ENCODE data around the gene CNBD2. TPM values are rescaled to one million over a fixed set of nuclear protein-coding genes. Genes with fewer than 3 reads are reported as not detected.

CNBD2 gene
- 5.5 TPM for polyA plus RNA-seq
- long read RNA-seq, donor 1, partial matches to known transcripts = 0 of 1 reads
- long read RNA-seq, donor 1, other reads (novel, unspliced or antisense) = 0 of 1 reads
- long read RNA-seq, donor 2, partial matches to known transcripts = 0 of 2 reads
- long read RNA-seq, donor 2, other reads (novel, unspliced or antisense) = 0 of 2 reads
- long read RNA-seq, donor 3, transcript CNBD2-206 (1 exons, 662 nt) = major isoform, 6 of 6 reads
- long read RNA-seq, donor 3, partial matches to known transcripts = 0 of 6 reads
- long read RNA-seq, donor 3, other reads (novel, unspliced or antisense) = 0 of 6 reads
- long read RNA-seq, donor 4 = 0 reads
- long read RNA-seq, donor 5 = 0 reads
- long read RNA-seq, donor 6, partial matches to known transcripts = 0 of 3 reads
- long read RNA-seq, donor 6, other reads (novel, unspliced or antisense) = 0 of 3 reads
- long read RNA-seq, donor 7, partial matches to known transcripts = 0 of 2 reads
- long read RNA-seq, donor 7, other reads (novel, unspliced or antisense) = 0 of 2 reads
- long read RNA-seq, donor 8, partial matches to known transcripts = 0 of 3 reads
- long read RNA-seq, donor 8, other reads (novel, unspliced or antisense) = 0 of 3 reads
- long read RNA-seq, donor 9, transcript CNBD2-206 (1 exons, 662 nt) = major isoform, 7 of 7 reads
- long read RNA-seq, donor 9, partial matches to known transcripts = 0 of 7 reads
- long read RNA-seq, donor 9, other reads (novel, unspliced or antisense) = 0 of 7 reads
- long read RNA-seq, donor 10, transcript CNBD2-206 (1 exons, 662 nt) = major isoform, 7 of 7 reads
- long read RNA-seq, donor 10, partial matches to known transcripts = 0 of 7 reads
- long read RNA-seq, donor 10, other reads (novel, unspliced or antisense) = 0 of 7 reads
- long read RNA-seq, donor 11, transcript CNBD2-206 (1 exons, 662 nt) = major isoform, 6 of 6 reads
- long read RNA-seq, donor 11, partial matches to known transcripts = 0 of 6 reads
- long read RNA-seq, donor 11, other reads (novel, unspliced or antisense) = 0 of 6 reads

GRCh38 chr20:35967979-35968640 lies at the start of gene CNBD2:
TSS of gene CNBD2 (plus strand) at chr20:35968590. CDS start at chr20:35968763, 173 bp downstream.
- WGBS (ENCODE audit: insufficient coverage, low lambda C conversion rate) = 100% methylated on average over 2 of the region's 3 CpGs

GRCh38 chr20:35920523-35920922 lies 47.9 kb upstream of the CNBD2 start:
- no peaks in the 10 kb centered on the region for H3K4me1 ChIP-seq (ENCODE audit: control insufficient read depth, insufficient read depth, low read length)
- H3K36me3 ChIP-seq (ENCODE audit: control insufficient read depth, insufficient read depth, low read length) = peaks cover 52% of the 10 kb centered on the region
- no peak for DNase-seq
- H3K4me3 ChIP-seq (ENCODE audit: low read length) = no peak overlapping the region
- WGBS (ENCODE audit: insufficient coverage, low lambda C conversion rate) = no CpG with 5 or more reads among the region's 3 CpGs
- H3K27me3 ChIP-seq (ENCODE audit: control insufficient read depth, insufficient read depth, low read length) = no peaks in the 10 kb centered on the region
- no peaks in the 10 kb centered on the region for H3K9me3 ChIP-seq (ENCODE audit: control insufficient read depth, low read depth, low read length)
- no peak overlapping the region for H3K27ac ChIP-seq (ENCODE audit: low read length)

More at GRCh38 chr20:35967979-35968640, at the start of gene CNBD2:
- Histone ChIP-seq H3K4me3 (ENCODE audit: low read length) (no peak within 1 kb of the TSS), H3K9me3 (ENCODE audit: control insufficient read depth, low read depth, low read length) (no peaks in the 10 kb centered on the region), H3K36me3 (ENCODE audit: control insufficient read depth, insufficient read depth, low read length) (no peaks in the 10 kb centered on the region), H3K4me1 (ENCODE audit: control insufficient read depth, insufficient read depth, low read length) (peaks cover 3% of the 10 kb centered on the region), H3K27me3 (ENCODE audit: control insufficient read depth, insufficient read depth, low read length) (no peaks in the 10 kb centered on the region), H3K27ac (ENCODE audit: low read length) (no peak within 1 kb of the TSS)
- DNase-seq = no peak

GRCh38 chr20:35929301-35929700 lies 39.1 kb upstream of the CNBD2 start:
- no CpG with 5 or more reads among the region's 2 CpGs for WGBS (ENCODE audit: insufficient coverage, low lambda C conversion rate)
- no peak for DNase-seq
- no peak overlapping the region for H3K27ac ChIP-seq (ENCODE audit: low read length)
- no peaks in the 10 kb centered on the region for H3K4me1 ChIP-seq (ENCODE audit: control insufficient read depth, insufficient read depth, low read length)
- H3K36me3 ChIP-seq (ENCODE audit: control insufficient read depth, insufficient read depth, low read length) = peaks cover 51% of the 10 kb centered on the region
- no peaks in the 10 kb centered on the region for H3K27me3 ChIP-seq (ENCODE audit: control insufficient read depth, insufficient read depth, low read length)
- H3K4me3 ChIP-seq (ENCODE audit: low read length) = no peak overlapping the region
- no peaks in the 10 kb centered on the region for H3K9me3 ChIP-seq (ENCODE audit: control insufficient read depth, low read depth, low read length)

GRCh38 chr20:35934050-35934449 lies 34.3 kb upstream of the CNBD2 start:
- DNase-seq = no peak
- H3K4me3 ChIP-seq (ENCODE audit: low read length) = no peak overlapping the region
- no peak overlapping the region for H3K27ac ChIP-seq (ENCODE audit: low read length)
- peaks cover 48% of the 10 kb centered on the region for H3K36me3 ChIP-seq (ENCODE audit: control insufficient read depth, insufficient read depth, low read length)
- no CpG with 5 or more reads among the region's 4 CpGs for WGBS (ENCODE audit: insufficient coverage, low lambda C conversion rate)
- H3K27me3 ChIP-seq (ENCODE audit: control insufficient read depth, insufficient read depth, low read length) = no peaks in the 10 kb centered on the region
- H3K4me1 ChIP-seq (ENCODE audit: control insufficient read depth, insufficient read depth, low read length) = no peaks in the 10 kb centered on the region
- no peaks in the 10 kb centered on the region for H3K9me3 ChIP-seq (ENCODE audit: control insufficient read depth, low read depth, low read length)

- no CpG with 5 or more reads among the region's 3 CpGs for WGBS (ENCODE audit: insufficient coverage, low lambda C conversion rate)
- Histone ChIP-seq H3K4me3 (ENCODE audit: low read length) (no peak overlapping the region), H3K9me3 (ENCODE audit: control insufficient read depth, low read depth, low read length) (no peaks in the 10 kb centered on the region), H3K36me3 (ENCODE audit: control insufficient read depth, insufficient read depth, low read length) (peaks cover 48% of the 10 kb centered on the region), H3K27ac (ENCODE audit: low read length) (no peak overlapping the region), H3K27me3 (ENCODE audit: control insufficient read depth, insufficient read depth, low read length) (no peaks in the 10 kb centered on the region), H3K4me1 (ENCODE audit: control insufficient read depth, insufficient read depth, low read length) (no peaks in the 10 kb centered on the region)
- DNase-seq = no peak
Measured at GRCh38 chr20:35939264-35939663, 29.1 kb upstream of the CNBD2 start.

- Histone ChIP-seq H3K4me1 (ENCODE audit: control insufficient read depth, insufficient read depth, low read length) (no peaks in the 10 kb centered on the region), H3K4me3 (ENCODE audit: low read length) (no peak overlapping the region), H3K9me3 (ENCODE audit: control insufficient read depth, low read depth, low read length) (no peaks in the 10 kb centered on the region), H3K27ac (ENCODE audit: low read length) (no peak overlapping the region), H3K36me3 (ENCODE audit: control insufficient read depth, insufficient read depth, low read length) (peaks cover 47% of the 10 kb centered on the region), H3K27me3 (ENCODE audit: control insufficient read depth, insufficient read depth, low read length) (no peaks in the 10 kb centered on the region)
- no peak for DNase-seq
- WGBS (ENCODE audit: insufficient coverage, low lambda C conversion rate) = no CpG with 5 or more reads among the region's 2 CpGs
Measured at GRCh38 chr20:35941620-35942019, 26.8 kb upstream of the CNBD2 start.

- WGBS (ENCODE audit: insufficient coverage, low lambda C conversion rate) = no CpG with 5 or more reads among the region's 2 CpGs
- peaks cover 47% of the 10 kb centered on the region for H3K36me3 ChIP-seq (ENCODE audit: control insufficient read depth, insufficient read depth, low read length)
- no peak overlapping the region for H3K27ac ChIP-seq (ENCODE audit: low read length)
- no peak for DNase-seq
- H3K4me1 ChIP-seq (ENCODE audit: control insufficient read depth, insufficient read depth, low read length) = no peaks in the 10 kb centered on the region
- H3K27me3 ChIP-seq (ENCODE audit: control insufficient read depth, insufficient read depth, low read length) = no peaks in the 10 kb centered on the region
- H3K4me3 ChIP-seq (ENCODE audit: low read length) = no peak overlapping the region
- H3K9me3 ChIP-seq (ENCODE audit: control insufficient read depth, low read depth, low read length) = no peaks in the 10 kb centered on the region
Measured at GRCh38 chr20:35942243-35942642, 26.1 kb upstream of the CNBD2 start.

- peaks cover 8% of the 10 kb centered on the region for H3K4me1 ChIP-seq (ENCODE audit: control insufficient read depth, insufficient read depth, low read length)
- H3K36me3 ChIP-seq (ENCODE audit: control insufficient read depth, insufficient read depth, low read length) = peaks cover 24% of the 10 kb centered on the region
- no peaks in the 10 kb centered on the region for H3K9me3 ChIP-seq (ENCODE audit: control insufficient read depth, low read depth, low read length)
- no peak overlapping the region for H3K4me3 ChIP-seq (ENCODE audit: low read length)
- no peak overlapping the region for H3K27ac ChIP-seq (ENCODE audit: low read length)
- no peak for DNase-seq
- no peaks in the 10 kb centered on the region for H3K27me3 ChIP-seq (ENCODE audit: control insufficient read depth, insufficient read depth, low read length)
- no CpG with 5 or more reads among the region's 9 CpGs for WGBS (ENCODE audit: insufficient coverage, low lambda C conversion rate)
Measured at GRCh38 chr20:35947489-35947888, 20.9 kb upstream of the CNBD2 start.

- H3K27me3 ChIP-seq (ENCODE audit: control insufficient read depth, insufficient read depth, low read length) = no peaks in the 10 kb centered on the region
- peaks cover 24% of the 10 kb centered on the region for H3K36me3 ChIP-seq (ENCODE audit: control insufficient read depth, insufficient read depth, low read length)
- H3K9me3 ChIP-seq (ENCODE audit: control insufficient read depth, low read depth, low read length) = no peaks in the 10 kb centered on the region
- no peak overlapping the region for H3K27ac ChIP-seq (ENCODE audit: low read length)
- H3K4me1 ChIP-seq (ENCODE audit: control insufficient read depth, insufficient read depth, low read length) = peaks cover 9% of the 10 kb centered on the region
- no CpG with 5 or more reads among the region's 2 CpGs for WGBS (ENCODE audit: insufficient coverage, low lambda C conversion rate)
- DNase-seq = no peak
- H3K4me3 ChIP-seq (ENCODE audit: low read length) = no peak overlapping the region
Measured at GRCh38 chr20:35947907-35948306, 20.5 kb upstream of the CNBD2 start.

- Histone ChIP-seq H3K9me3 (ENCODE audit: control insufficient read depth, low read depth, low read length) (no peaks in the 10 kb centered on the region), H3K36me3 (ENCODE audit: control insufficient read depth, insufficient read depth, low read length) (peaks cover 15% of the 10 kb centered on the region), H3K27me3 (ENCODE audit: control insufficient read depth, insufficient read depth, low read length) (no peaks in the 10 kb centered on the region), H3K4me3 (ENCODE audit: low read length) (no peak overlapping the region), H3K4me1 (ENCODE audit: control insufficient read depth, insufficient read depth, low read length) (peaks cover 9% of the 10 kb centered on the region), H3K27ac (ENCODE audit: low read length) (no peak overlapping the region)
- 100% methylated on average over 5 of the region's 7 CpGs for WGBS (ENCODE audit: insufficient coverage, low lambda C conversion rate)
- no peak for DNase-seq
Measured at GRCh38 chr20:35950093-35950492, 18.3 kb upstream of the CNBD2 start.

Data from large intestine (tissue), 12 donors.